Upper lobe of left lung (tissue), 4 donors: ENCODE measurements around the gene AGTRAP.

ENCODE experiments used
- EP300 ChIP-seq, 4 donors: sonication (generic); formaldehyde crosslinking; IDR thresholded peaks; one replicate each; pipeline ENCODE4 v1.5.1; 2017; ENCODE audit warnings: antibody characterized with exemption in 4 of 4, control low read depth in 2 of 4
- POLR2A ChIP-seq, 4 donors: fragments of 450-650 bp; IDR thresholded peaks; one replicate each; pipeline ENCODE4 v1.5.1; 2016 to 2017; ENCODE audit warnings: antibody characterized with exemption in 4 of 4, mild to moderate bottlenecking in 2 of 4
- POLR2AphosphoS5 ChIP-seq, 2 donors: sonication (generic); formaldehyde crosslinking; IDR thresholded peaks; one replicate each; pipeline ENCODE4 v1.5.1; 2017; ENCODE audit warnings: antibody characterized with exemption in 2 of 2
- TF ChIP-seq, protein P1 (sequence below), 6 experiments: fragments of 450-650 bp in 4 of 6; fragments of 200-600 bp in 2 of 6; sonication (generic) in 2 of 6; IDR thresholded peaks; one replicate each; pipeline ENCODE4 v1.5.1; 2016 to 2019; ENCODE audit warnings: antibody characterized with exemption in 6 of 6

DNA sequence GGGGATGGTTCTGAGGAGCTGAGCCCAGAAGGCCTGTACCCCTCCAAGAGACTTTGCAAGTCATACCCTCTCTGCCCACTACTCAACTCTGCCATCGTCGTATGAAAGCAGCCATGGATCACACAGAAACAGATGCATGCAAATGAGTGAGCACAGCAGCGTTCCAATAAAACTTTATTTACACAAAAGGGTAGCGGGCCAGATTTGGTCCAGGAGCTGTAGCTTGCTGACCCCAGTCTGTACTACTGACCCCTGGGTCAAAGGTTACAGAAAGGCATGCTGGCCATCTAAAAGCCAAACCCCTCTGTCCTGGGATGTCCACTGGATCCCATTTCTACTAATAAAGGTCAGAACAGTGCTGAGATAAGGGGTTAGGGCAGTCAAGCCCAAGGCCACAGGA is 8.8 kb upstream of the AGTRAP start:
- TF ChIP-seq POLR2AphosphoS5 (IDR thresholded peaks at IDR 0.05) (no peak), POLR2A (IDR thresholded peaks at IDR 0.05) (no peak), EP300 (IDR thresholded peaks at IDR 0.05) (no peak)
- TF ChIP-seq, protein P1, sequence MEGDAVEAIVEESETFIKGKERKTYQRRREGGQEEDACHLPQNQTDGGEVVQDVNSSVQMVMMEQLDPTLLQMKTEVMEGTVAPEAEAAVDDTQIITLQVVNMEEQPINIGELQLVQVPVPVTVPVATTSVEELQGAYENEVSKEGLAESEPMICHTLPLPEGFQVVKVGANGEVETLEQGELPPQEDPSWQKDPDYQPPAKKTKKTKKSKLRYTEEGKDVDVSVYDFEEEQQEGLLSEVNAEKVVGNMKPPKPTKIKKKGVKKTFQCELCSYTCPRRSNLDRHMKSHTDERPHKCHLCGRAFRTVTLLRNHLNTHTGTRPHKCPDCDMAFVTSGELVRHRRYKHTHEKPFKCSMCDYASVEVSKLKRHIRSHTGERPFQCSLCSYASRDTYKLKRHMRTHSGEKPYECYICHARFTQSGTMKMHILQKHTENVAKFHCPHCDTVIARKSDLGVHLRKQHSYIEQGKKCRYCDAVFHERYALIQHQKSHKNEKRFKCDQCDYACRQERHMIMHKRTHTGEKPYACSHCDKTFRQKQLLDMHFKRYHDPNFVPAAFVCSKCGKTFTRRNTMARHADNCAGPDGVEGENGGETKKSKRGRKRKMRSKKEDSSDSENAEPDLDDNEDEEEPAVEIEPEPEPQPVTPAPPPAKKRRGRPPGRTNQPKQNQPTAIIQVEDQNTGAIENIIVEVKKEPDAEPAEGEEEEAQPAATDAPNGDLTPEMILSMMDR (IDR thresholded peaks at IDR 0.05) = no peak
